HepG2 (cell line): ENCODE results near the gene SLC5A4. TPM values are rescaled to one million over a fixed set of nuclear protein-coding genes. Genes with fewer than 3 reads are reported as not detected.

ENCODE experiments used
- HIVEP1 ChIP-seq: sonication (generic); formaldehyde crosslinking; IDR thresholded peaks from 2 replicates; pipeline ENCODE4 v1.4.0; 2020; ENCODE audit warnings: mild to moderate bottlenecking, missing genetic modification reagents
- HMGA1 ChIP-seq: sonication (generic); formaldehyde crosslinking; conservative IDR thresholded peaks from 2 replicates; pipeline ENCODE4 v1.4.0; 2020; ENCODE audit warnings: missing genetic modification reagents
- MYC ChIP-seq: sonication (generic); formaldehyde crosslinking; IDR thresholded peaks from 2 replicates; pipeline ENCODE4 v1.9.0; 2021; ENCODE audit warnings: missing genetic modification reagents, borderline replicate concordance
- NFATC3 ChIP-seq: sonication (generic); formaldehyde crosslinking; IDR thresholded peaks from 2 replicates; pipeline ENCODE4 v1.5.1; 2020; ENCODE audit warnings: mild to moderate bottlenecking, missing genetic modification reagents
- TBP ChIP-seq: sonication (generic); formaldehyde crosslinking; IDR thresholded peaks from 2 replicates; pipeline ENCODE4 v1.5.0; 2020; ENCODE audit warnings: missing genetic modification reagents
- TCF7L2 ChIP-seq: IDR thresholded peaks from 2 replicates; pipeline ENCODE4 v1.6.1; 2011; ENCODE audit warnings: mild to moderate bottlenecking, low read depth, low read length, moderate library complexity
- ZNF337 ChIP-seq: sonication (generic); formaldehyde crosslinking; IDR thresholded peaks from 2 replicates; pipeline ENCODE4 v1.5.1; 2020; ENCODE audit warnings: missing genetic modification reagents, low read depth, mild to moderate bottlenecking, borderline replicate concordance
- ZNF556 ChIP-seq: sonication (generic); formaldehyde crosslinking; IDR thresholded peaks from 2 replicates; pipeline ENCODE4 v1.4.0; 2020; ENCODE audit warnings: mild to moderate bottlenecking, missing genetic modification reagents, borderline replicate concordance
- ZNF567 ChIP-seq: sonication (generic); formaldehyde crosslinking; IDR thresholded peaks from 2 replicates; pipeline ENCODE4 v1.8.1; 2023; ENCODE audit warnings: mild to moderate bottlenecking, missing genetic modification reagents, borderline replicate concordance
- ZNF746 ChIP-seq: sonication (generic); formaldehyde crosslinking; IDR thresholded peaks from 2 replicates; pipeline ENCODE4 v1.8.0; 2022; ENCODE audit warnings: mild to moderate bottlenecking, missing genetic modification reagents
- polyA plus RNA-seq, 8 experiments: library from polyadenylated mRNA; depleted of rRNA in 3 of 8; stranded (reverse) in 7 of 8; unstranded in 1 of 8; fragments of >200 nt; fragmentation: Illumina TruSeq in 4 of 8; extraction: Trizol in 4 of 8; gene quantifications; 2 replicates each; pipeline versions ENCODE4 v1.2.1 to v1.2.3, GENCODE V29; 2011 to 2016; ENCODE audit warnings: low read depth in 4 of 8, missing spikeins in 1 of 8, mixed read lengths in 1 of 8; ENCODE audit not compliant: insufficient read depth in 1 of 8
- total RNA-seq, 5 experiments: library from RNA; depleted of rRNA; stranded (reverse); fragments of >200 nt; fragmentation: Illumina TruSeq; extraction: Trizol; gene quantifications; 2 replicates each; pipeline ENCODE4 v1.2.3, GENCODE V29; 2016; ENCODE audit warnings: low read depth in 1 of 5
- TF ChIP-seq, protein P1 (sequence below): sonication (generic); formaldehyde crosslinking; IDR thresholded peaks from 2 replicates; pipeline ENCODE4 v1.4.0; 2020; ENCODE audit warnings: missing genetic modification reagents
- TF ChIP-seq, protein P2 (sequence below): sonication (generic); formaldehyde crosslinking; IDR thresholded peaks from 2 replicates; pipeline ENCODE4 v1.5.0; 2020; ENCODE audit warnings: mild to moderate bottlenecking, missing genetic modification reagents, moderate library complexity
- TF ChIP-seq, protein P3 (sequence below): sonication (generic); formaldehyde crosslinking; IDR thresholded peaks from 2 replicates; pipeline ENCODE4 v1.4.0; 2020; ENCODE audit warnings: missing genetic modification reagents, borderline replicate concordance
- TF ChIP-seq, protein P4 (sequence below): sonication (generic); formaldehyde crosslinking; IDR thresholded peaks from 2 replicates; pipeline ENCODE4 v1.5.0; 2020; ENCODE audit warnings: mild to moderate bottlenecking, missing genetic modification reagents, borderline replicate concordance
- TF ChIP-seq, protein P5 (sequence below): sonication (generic); formaldehyde crosslinking; IDR thresholded peaks from 2 replicates; pipeline ENCODE4 v1.4.0; 2020; ENCODE audit warnings: missing genetic modification reagents
- TF ChIP-seq, protein P6 (sequence below): sonication (generic); formaldehyde crosslinking; IDR thresholded peaks from 2 replicates; pipeline ENCODE4 v1.5.1; 2020; ENCODE audit warnings: mild to moderate bottlenecking, moderate library complexity, missing genetic modification reagents

The SLC5A4 gene
- total and polyA plus RNA-seq, 2 of the 13 experiments (the other 11 are each of a cell fraction or from before 2014, with no cell fraction given) = not detected

DNA sequence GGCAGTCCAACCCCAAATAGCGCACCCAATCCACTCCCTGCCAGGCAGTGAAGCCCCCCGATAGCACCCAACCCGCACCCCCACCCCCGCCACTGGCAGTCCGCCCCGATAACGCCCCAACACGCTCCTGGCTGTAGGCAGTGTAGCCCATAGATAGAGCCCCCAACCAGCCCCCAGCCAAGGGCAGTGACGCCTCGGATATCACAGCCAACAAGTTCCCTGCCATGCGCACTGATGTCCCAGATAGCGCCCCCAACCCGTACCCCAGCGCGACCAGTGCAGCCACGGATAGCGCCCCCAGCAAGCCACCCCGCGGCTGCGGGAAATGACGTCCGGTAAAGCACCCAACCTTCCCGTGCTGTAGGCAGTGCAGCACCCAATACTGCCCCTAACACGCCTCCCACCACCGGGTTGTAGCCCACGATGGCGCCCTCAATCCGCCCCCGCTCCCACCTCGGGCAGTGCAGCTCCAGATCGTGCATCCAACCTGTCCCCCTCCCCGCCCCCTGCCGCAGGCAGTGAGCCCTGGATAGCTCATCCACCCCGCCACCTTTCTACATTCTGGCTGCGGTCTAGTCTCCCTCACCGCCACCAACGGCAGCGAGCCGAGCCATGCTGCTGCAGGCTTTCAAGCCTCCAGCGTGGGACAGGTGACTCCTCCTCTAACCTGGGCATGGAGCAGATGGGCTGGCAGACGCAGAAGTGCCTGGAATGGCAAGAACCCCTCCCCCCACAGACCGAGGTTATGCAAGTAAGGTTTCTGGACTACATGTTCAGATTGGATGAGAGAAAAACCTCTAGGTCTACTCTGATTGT lies 50.9 kb downstream of the SLC5A4 start (continued):
- TF ChIP-seq, protein P1, sequence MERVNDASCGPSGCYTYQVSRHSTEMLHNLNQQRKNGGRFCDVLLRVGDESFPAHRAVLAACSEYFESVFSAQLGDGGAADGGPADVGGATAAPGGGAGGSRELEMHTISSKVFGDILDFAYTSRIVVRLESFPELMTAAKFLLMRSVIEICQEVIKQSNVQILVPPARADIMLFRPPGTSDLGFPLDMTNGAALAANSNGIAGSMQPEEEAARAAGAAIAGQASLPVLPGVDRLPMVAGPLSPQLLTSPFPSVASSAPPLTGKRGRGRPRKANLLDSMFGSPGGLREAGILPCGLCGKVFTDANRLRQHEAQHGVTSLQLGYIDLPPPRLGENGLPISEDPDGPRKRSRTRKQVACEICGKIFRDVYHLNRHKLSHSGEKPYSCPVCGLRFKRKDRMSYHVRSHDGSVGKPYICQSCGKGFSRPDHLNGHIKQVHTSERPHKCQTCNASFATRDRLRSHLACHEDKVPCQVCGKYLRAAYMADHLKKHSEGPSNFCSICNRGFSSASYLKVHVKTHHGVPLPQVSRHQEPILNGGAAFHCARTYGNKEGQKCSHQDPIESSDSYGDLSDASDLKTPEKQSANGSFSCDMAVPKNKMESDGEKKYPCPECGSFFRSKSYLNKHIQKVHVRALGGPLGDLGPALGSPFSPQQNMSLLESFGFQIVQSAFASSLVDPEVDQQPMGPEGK = 0 out of 2 replicates have a peak, but pooled peaks have one; percentile 7
- no peak for TF ChIP-seq ZNF746 (CRISPR knock-in tag)
- TF ChIP-seq, protein P2, sequence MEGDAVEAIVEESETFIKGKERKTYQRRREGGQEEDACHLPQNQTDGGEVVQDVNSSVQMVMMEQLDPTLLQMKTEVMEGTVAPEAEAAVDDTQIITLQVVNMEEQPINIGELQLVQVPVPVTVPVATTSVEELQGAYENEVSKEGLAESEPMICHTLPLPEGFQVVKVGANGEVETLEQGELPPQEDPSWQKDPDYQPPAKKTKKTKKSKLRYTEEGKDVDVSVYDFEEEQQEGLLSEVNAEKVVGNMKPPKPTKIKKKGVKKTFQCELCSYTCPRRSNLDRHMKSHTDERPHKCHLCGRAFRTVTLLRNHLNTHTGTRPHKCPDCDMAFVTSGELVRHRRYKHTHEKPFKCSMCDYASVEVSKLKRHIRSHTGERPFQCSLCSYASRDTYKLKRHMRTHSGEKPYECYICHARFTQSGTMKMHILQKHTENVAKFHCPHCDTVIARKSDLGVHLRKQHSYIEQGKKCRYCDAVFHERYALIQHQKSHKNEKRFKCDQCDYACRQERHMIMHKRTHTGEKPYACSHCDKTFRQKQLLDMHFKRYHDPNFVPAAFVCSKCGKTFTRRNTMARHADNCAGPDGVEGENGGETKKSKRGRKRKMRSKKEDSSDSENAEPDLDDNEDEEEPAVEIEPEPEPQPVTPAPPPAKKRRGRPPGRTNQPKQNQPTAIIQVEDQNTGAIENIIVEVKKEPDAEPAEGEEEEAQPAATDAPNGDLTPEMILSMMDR (CRISPR knock-in tag) = peak; percentile 31; the same call in 1 of the 2 replicates
- TF ChIP-seq, protein P3, sequence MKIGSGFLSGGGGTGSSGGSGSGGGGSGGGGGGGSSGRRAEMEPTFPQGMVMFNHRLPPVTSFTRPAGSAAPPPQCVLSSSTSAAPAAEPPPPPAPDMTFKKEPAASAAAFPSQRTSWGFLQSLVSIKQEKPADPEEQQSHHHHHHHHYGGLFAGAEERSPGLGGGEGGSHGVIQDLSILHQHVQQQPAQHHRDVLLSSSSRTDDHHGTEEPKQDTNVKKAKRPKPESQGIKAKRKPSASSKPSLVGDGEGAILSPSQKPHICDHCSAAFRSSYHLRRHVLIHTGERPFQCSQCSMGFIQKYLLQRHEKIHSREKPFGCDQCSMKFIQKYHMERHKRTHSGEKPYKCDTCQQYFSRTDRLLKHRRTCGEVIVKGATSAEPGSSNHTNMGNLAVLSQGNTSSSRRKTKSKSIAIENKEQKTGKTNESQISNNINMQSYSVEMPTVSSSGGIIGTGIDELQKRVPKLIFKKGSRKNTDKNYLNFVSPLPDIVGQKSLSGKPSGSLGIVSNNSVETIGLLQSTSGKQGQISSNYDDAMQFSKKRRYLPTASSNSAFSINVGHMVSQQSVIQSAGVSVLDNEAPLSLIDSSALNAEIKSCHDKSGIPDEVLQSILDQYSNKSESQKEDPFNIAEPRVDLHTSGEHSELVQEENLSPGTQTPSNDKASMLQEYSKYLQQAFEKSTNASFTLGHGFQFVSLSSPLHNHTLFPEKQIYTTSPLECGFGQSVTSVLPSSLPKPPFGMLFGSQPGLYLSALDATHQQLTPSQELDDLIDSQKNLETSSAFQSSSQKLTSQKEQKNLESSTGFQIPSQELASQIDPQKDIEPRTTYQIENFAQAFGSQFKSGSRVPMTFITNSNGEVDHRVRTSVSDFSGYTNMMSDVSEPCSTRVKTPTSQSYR = peak; percentile 62; the same call in 1 of the 2 replicates
- 0 out of 2 replicates have a peak, but pooled peaks have one; percentile 26 for TF ChIP-seq HIVEP1 (CRISPR knock-in tag)
- TF ChIP-seq, protein P4, sequence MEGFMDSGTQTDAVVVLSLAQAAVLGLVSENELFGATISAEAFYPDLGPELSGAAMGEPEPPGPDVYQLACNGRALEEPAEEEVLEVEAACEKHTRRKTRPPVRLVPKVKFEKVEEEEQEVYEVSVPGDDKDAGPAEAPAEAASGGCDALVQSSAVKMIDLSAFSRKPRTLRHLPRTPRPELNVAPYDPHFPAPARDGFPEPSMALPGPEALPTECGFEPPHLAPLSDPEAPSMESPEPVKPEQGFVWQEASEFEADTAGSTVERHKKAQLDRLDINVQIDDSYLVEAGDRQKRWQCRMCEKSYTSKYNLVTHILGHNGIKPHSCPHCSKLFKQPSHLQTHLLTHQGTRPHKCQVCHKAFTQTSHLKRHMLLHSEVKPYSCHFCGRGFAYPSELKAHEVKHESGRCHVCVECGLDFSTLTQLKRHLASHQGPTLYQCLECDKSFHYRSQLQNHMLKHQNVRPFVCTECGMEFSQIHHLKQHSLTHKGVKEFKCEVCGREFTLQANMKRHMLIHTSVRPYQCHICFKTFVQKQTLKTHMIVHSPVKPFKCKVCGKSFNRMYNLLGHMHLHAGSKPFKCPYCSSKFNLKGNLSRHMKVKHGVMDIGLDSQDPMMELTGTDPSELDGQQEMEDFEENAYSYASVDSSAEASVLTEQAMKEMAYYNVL (CRISPR knock-in tag) = no peak
- TF ChIP-seq ZNF337 = no peak
- TF ChIP-seq, protein P5, sequence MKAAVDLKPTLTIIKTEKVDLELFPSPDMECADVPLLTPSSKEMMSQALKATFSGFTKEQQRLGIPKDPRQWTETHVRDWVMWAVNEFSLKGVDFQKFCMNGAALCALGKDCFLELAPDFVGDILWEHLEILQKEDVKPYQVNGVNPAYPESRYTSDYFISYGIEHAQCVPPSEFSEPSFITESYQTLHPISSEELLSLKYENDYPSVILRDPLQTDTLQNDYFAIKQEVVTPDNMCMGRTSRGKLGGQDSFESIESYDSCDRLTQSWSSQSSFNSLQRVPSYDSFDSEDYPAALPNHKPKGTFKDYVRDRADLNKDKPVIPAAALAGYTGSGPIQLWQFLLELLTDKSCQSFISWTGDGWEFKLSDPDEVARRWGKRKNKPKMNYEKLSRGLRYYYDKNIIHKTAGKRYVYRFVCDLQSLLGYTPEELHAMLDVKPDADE (CRISPR knock-in tag) = no peak
- no peak for TF ChIP-seq TBP (CRISPR knock-in tag)
- TF ChIP-seq HMGA1 (CRISPR knock-in tag) = no peak
- TF ChIP-seq, protein P6, sequence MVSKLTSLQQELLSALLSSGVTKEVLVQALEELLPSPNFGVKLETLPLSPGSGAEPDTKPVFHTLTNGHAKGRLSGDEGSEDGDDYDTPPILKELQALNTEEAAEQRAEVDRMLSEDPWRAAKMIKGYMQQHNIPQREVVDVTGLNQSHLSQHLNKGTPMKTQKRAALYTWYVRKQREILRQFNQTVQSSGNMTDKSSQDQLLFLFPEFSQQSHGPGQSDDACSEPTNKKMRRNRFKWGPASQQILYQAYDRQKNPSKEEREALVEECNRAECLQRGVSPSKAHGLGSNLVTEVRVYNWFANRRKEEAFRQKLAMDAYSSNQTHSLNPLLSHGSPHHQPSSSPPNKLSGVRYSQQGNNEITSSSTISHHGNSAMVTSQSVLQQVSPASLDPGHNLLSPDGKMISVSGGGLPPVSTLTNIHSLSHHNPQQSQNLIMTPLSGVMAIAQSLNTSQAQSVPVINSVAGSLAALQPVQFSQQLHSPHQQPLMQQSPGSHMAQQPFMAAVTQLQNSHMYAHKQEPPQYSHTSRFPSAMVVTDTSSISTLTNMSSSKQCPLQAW = no peak
- 0 out of 2 replicates have a peak, but pooled peaks have one; percentile 23 for TF ChIP-seq ZNF556 (CRISPR knock-in tag)
- no peak for TF ChIP-seq TCF7L2
- peak; percentile 22; the same call in 1 of the 2 replicates for TF ChIP-seq MYC (CRISPR knock-in tag)
- TF ChIP-seq NFATC3 (CRISPR knock-in tag) = no peak
- TF ChIP-seq ZNF567 (CRISPR knock-in tag) = no peak
